ENCODE results near the gene OR10D3.

- TF ChIP-seq CTCF (IDR thresholded peaks at IDR 0.05) (no peak), POLR2A (IDR thresholded peaks at IDR 0.05) (no peak)
These were observed 3.8 kb upstream of the OR10D3 start for GRCh38 chr11:124179310-124179709.
